Adrenal gland (tissue), 12 donors: Measurements from ENCODE around the gene SCN8A. TPM values are rescaled to one million over a fixed set of nuclear protein-coding genes. Genes with fewer than 3 reads are reported as not detected.

ENCODE experiments used
- DNase-seq, 7 donors: peaks; one replicate each; pipeline ENCODE4 v3.0.0-alpha.2; 2019 to 2020
- H3K27ac ChIP-seq, 5 donors: fragments of 200-600 bp; sonication (generic) in 4 of 5; 1 replicate in 3 of 5; 2 replicates in 2 of 5; pipeline versions ENCODE4 v1.5.1 to v1.8.0; 2016 to 2020; ENCODE audit warnings: mild to moderate bottlenecking in 1 of 5
- H3K27me3 ChIP-seq: fragments of 200-600 bp; 2 replicates; pipeline ENCODE4 v1.8.0; 2021
- H3K36me3 ChIP-seq, 2 donors: fragments of 200-600 bp; replicated peaks in 1 of 2; 1 replicate in 1 of 2; 2 replicates in 1 of 2; pipeline versions ENCODE4 v1.5.1 to v1.8.0; 2018 to 2022
- H3K4me1 ChIP-seq, 2 donors: fragments of 200-600 bp; replicated peaks in 1 of 2; 1 replicate in 1 of 2; 2 replicates in 1 of 2; pipeline versions ENCODE4 v1.5.1 to v1.8.0; 2018 to 2021
- H3K4me3 ChIP-seq, 4 donors: fragments of 200-600 bp; sonication (generic) in 3 of 4; one replicate each; pipeline ENCODE4 v1.5.1; 2016 to 2018
- H3K9me3 ChIP-seq, 3 donors: fragments of 200-600 bp; sonication (generic) in 1 of 3; replicated peaks in 1 of 3; 1 replicate in 2 of 3; 2 replicates in 1 of 3; pipeline versions ENCODE4 v1.5.1 to v1.8.0; 2016 to 2021
- POLR2A ChIP-seq, 2 donors: fragments of 450-650 bp; IDR thresholded peaks; one replicate each; pipeline ENCODE4 v1.6.1; 2017; ENCODE audit warnings: antibody characterized with exemption in 2 of 2, mild to moderate bottlenecking in 2 of 2, moderate library complexity in 1 of 2
- WGBS, 4 donors: extraction: QIAGEN DNeasy Blood & Tissue Kit in 2 of 4; methylation state at CpG; one replicate each; pipeline versions ENCODE4 v1.1.5 to v1.1.7; 2013 to 2017; 5-methylcytosine and 5-hydroxymethylcytosine counted together
- intact Hi-C, 2 donors: fragments of 100-400 bp; cut with DNase I; formaldehyde crosslinking; loops; one replicate each; pipeline versions ENCODE4 v1.14.1 to v1.15.0; 2022 to 2023
- polyA plus RNA-seq, 3 donors: library from polyadenylated mRNA; stranded (reverse); fragments of 200-250 nt in 2 of 3; fragments of 350-450 nt in 1 of 3; fragmentation: Illumina TruSeq in 1 of 3; extraction: RNeasy Lipid Tissue Mini Kit (QIAGEN cat#74804) in 1 of 3; gene quantifications; one replicate each; pipeline ENCODE4 v1.2.3, GENCODE V29; 2013 to 2014
- total RNA-seq, 9 donors: library from RNA; depleted of rRNA in 4 of 9; stranded (reverse); fragments of >200 nt in 4 of 9; fragments of 120-200 nt in 1 of 9; fragmentation: NEBNext Ultra II Directional in 1 of 9; extraction: Animal tissue kit (Norgen Biotek cat#: 25700) in 1 of 9; gene quantifications; one replicate each; pipeline versions ENCODE4 v1.1.0 to v1.2.4, GENCODE V29; 2013 to 2023
- TF ChIP-seq, protein P1 (sequence below), 6 experiments: fragments of 450-650 bp in 4 of 6; fragments of 200-600 bp in 2 of 6; sonication (generic) in 1 of 6; IDR thresholded peaks; 1 replicate in 5 of 6; 2 replicates in 1 of 6; pipeline versions ENCODE4 v1.5.1 to v1.8.0; 2016 to 2021; ENCODE audit warnings: antibody characterized with exemption in 6 of 6, mild to moderate bottlenecking in 2 of 6, moderate library complexity in 1 of 6
- donor health status: healthy with polysubstance abuse.
- donor health status: Bipolar disorder and iron deficiency.
- donor health status: DM: yes; HTN: yes; CAD: no.
- donor health status: DM: no; HTN: no; CAD: no.
- donor health status: DM: no; HTN: no; CAD: no.
- donor health status: DM: yes; HTN: yes; CAD: no.

Gene SCN8A
- total and polyA plus RNA-seq, 12 donors: 0.69 to 7.0 (median 2.0) TPM

DNA sequence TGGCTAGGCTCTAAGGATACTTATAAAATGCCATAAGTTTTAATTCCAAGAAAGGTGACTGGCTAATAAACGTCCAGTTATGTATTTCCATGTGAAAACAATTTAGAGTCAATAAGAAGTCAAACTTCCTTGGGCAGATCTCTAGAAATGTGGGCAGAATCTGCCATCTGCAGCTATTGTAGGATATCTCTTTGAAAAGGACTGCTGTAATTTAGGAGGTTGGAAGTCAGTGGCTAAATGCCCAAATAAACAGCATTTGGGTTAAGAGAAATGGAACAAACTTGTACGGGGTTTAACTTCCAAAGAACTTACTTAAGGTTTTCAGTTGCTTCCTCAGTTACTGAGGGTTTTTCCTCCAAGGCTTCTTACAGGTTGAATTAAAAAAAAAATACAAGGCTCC lies 135.9 kb downstream of the SCN8A start:
- 62 to 70% (median 66%) methylated on average over 2 of the region's 2 CpGs for WGBS, 4 donors
- intact Hi-C loops: no loop called here
- Histone ChIP-seq H3K27ac (no peak overlapping the region), H3K9me3 (no peaks in the 10 kb centered on the region), H3K27me3 (no peaks in the 10 kb centered on the region), H3K36me3 (no peaks in the 10 kb centered on the region), H3K4me3 (no peak overlapping the region), H3K4me1 (no peaks in the 10 kb centered on the region)
- TF ChIP-seq, protein P1, sequence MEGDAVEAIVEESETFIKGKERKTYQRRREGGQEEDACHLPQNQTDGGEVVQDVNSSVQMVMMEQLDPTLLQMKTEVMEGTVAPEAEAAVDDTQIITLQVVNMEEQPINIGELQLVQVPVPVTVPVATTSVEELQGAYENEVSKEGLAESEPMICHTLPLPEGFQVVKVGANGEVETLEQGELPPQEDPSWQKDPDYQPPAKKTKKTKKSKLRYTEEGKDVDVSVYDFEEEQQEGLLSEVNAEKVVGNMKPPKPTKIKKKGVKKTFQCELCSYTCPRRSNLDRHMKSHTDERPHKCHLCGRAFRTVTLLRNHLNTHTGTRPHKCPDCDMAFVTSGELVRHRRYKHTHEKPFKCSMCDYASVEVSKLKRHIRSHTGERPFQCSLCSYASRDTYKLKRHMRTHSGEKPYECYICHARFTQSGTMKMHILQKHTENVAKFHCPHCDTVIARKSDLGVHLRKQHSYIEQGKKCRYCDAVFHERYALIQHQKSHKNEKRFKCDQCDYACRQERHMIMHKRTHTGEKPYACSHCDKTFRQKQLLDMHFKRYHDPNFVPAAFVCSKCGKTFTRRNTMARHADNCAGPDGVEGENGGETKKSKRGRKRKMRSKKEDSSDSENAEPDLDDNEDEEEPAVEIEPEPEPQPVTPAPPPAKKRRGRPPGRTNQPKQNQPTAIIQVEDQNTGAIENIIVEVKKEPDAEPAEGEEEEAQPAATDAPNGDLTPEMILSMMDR (IDR thresholded peaks at IDR 0.05): no peak
- TF ChIP-seq POLR2A (IDR thresholded peaks at IDR 0.05): no peak
- DNase-seq: no peak

DNA sequence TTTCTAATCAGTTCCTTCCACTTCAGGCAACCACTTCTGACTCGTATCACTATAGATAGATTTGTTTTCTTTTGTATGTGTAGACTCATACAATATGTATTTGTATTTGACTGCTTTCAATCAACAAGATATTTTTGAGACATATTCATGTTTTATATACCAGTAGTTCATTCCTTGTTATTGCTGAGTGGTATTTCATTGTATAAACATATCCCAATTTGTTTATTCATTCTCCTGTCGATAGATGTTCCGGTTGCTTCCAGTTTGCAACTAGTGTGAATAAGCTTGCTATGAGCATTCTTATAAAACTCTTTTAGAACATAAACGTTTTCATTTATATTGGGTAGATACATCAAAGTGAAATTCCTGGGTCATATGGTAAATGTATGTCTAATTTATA lies 138.3 kb downstream of the SCN8A start:
- TF ChIP-seq POLR2A (IDR thresholded peaks at IDR 0.05): no peak
- TF ChIP-seq, protein P1 (IDR thresholded peaks at IDR 0.05): no peak
- Histone ChIP-seq H3K4me3 (no peak overlapping the region), H3K9me3 (no peaks in the 10 kb centered on the region), H3K36me3 (no peaks in the 10 kb centered on the region), H3K4me1 (no peaks in the 10 kb centered on the region), H3K27ac (no peak overlapping the region), H3K27me3 (no peaks in the 10 kb centered on the region)
- no peak for DNase-seq
- WGBS, 4 donors: 77 to 83% (median 79%) methylated on average over 4 of the region's 4 CpGs
- intact Hi-C loops: no loop called here

DNA sequence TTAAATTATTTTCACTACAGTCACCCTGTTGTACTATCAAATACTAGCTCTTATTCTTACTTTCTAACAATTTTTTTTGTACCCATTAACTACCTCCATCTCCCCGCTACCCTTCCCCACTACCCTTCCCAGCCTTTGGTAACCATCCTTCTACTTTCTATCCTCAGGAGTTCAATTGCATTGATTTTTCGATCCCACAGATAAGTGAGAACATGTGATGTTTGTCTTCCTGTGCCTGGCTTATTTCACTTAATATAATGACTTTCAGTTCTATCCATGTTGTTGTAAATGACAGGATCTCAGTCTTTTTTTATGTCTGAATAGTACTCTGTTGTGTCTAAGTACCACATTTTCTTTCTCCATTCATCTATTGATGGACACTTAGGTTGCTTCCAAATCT lies 139.7 kb downstream of the SCN8A start:
- H3K9me3 ChIP-seq: no peaks in the 10 kb centered on the region
- H3K27me3 ChIP-seq: no peaks in the 10 kb centered on the region
- intact Hi-C loops: no loop called here
- H3K36me3 ChIP-seq: no peaks in the 10 kb centered on the region
- H3K27ac ChIP-seq: no peak overlapping the region
- no peaks in the 10 kb centered on the region for H3K4me1 ChIP-seq
- DNase-seq: no peak
- TF ChIP-seq, protein P1 (IDR thresholded peaks at IDR 0.05): no peak
- TF ChIP-seq POLR2A (IDR thresholded peaks at IDR 0.05): no peak
- no peak overlapping the region for H3K4me3 ChIP-seq
- 46 to 50% (median 47%) methylated on average over 2 of the region's 2 CpGs for WGBS, 4 donors

GRCh38 chr12:51740536-51740935 lies 149.5 kb downstream of the SCN8A start:
- 95 to 100% (median 97%) methylated on average over 2 of the region's 2 CpGs for WGBS, 4 donors
- DNase-seq: no peak
- TF ChIP-seq, protein P1 (IDR thresholded peaks at IDR 0.05): no peak
- no peak for TF ChIP-seq POLR2A (IDR thresholded peaks at IDR 0.05)
- intact Hi-C loops: no loop called here
- no peaks in the 10 kb centered on the region for H3K4me1 ChIP-seq
- no peaks in the 10 kb centered on the region for H3K36me3 ChIP-seq
- no peaks in the 10 kb centered on the region for H3K27me3 ChIP-seq
- H3K4me3 ChIP-seq: no peak overlapping the region
- no peaks in the 10 kb centered on the region for H3K9me3 ChIP-seq
- no peak overlapping the region for H3K27ac ChIP-seq
